Measurements from ENCODE around the gene SLC2A10.

Gene SLC2A10

GRCh38 chr20:46703435-46703834, 6.0 kb upstream of the SLC2A10 start:
- no peak for DNase-seq (ENCODE audit: low read depth)

- DNase-seq (ENCODE audit: low read depth) = peak; percentile 93
Measured at GRCh38 chr20:46704714-46705377, 4.6 kb upstream of the SLC2A10 start.

DNA sequence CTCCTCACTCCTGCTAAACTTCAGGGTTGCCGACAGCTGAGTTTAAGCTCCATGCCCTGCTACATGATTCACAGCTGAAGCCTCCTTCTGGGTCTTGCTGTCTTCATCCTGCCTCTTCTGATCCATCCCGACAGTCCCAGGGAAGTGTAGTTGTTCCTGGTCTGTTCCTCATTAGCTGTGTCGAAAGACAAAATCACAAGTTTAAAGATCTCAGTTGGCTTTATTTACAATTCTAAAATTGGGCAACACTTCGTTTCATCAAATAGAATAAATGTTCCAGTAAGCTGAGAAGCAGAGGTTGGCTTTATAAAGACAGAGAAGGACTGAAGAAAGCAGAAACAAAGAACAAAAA, 4.1 kb upstream of the SLC2A10 start:
- peak; percentile 98 for DNase-seq (ENCODE audit: low read depth)

- no peak for DNase-seq (ENCODE audit: low read depth)
Measured at GRCh38 chr20:46706242-46706641, 3.2 kb upstream of the SLC2A10 start.

GRCh38 chr20:46708172-46708860, 1.1 kb upstream of the SLC2A10 start:
- DNase-seq (ENCODE audit: low read depth) = no peak

- DNase-seq (ENCODE audit: low read depth) = no peak
Measured at GRCh38 chr20:46709055-46709458, 392 bp upstream of the SLC2A10 start.

DNA sequence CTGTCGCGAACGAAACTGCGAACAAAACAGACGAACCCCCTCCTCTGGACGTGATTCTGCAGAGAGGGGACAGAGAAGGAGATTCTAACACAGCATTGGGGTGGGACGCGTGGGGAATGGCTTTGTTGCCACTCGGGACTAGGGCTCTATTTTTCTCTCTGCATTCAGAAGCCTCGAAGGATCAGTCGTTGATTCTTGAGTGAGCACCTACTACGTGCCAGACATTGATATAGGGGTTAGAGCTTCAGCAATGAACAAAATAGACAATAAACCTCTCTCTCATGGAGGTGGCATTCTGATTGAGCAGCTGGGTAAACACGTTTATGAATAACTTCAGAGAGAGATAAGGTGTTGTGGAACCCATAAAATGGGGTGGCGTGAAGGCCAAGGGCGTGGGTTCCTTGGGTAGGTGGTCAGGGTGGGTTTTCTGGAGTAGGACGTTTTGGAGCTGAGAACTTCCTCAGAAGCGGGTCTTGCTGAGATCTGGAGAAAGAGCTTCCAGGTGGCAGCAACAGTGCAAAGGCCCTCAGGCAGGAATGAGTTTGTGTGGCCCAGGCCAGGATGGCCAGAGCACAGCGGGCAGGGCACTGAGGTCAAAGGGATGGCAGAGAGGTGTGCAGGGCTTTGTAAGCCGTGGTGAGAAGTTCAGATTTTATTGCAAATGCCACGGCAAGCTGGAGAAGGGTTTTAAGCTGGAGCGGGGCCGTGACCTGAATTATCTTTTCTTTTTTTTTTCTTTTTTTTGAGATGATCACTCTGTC, 884 bp downstream of the SLC2A10 start:
- no peak for DNase-seq (ENCODE audit: low read depth)

DNA sequence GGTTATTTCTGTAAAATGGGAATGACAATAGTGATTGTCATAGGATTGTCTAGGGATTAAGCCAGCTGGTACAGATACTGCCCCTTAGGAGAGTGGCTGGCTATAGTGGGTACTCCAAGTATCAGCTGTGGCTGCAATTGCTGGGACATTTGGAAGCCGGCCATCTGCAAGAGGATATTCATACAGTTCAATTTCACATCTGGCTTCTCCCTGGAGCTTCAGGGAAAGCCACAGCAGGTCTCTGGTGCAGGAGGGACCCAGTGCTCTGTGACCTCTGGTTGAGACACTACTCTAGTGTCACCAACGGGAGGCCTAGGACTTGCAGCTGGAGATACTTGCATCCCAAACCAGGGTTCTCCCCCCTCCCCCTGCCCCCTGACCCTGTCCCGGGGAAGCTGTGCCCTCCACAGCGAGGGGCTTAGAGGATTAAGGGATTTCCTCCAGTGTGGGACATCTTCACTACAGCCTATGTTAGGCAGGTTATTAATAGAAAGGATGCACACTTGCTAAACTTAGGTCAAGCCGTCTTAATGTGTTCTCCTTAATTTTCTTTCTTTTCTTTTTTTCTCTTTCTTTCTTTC, 2.7 kb downstream of the SLC2A10 start:
- no peak for DNase-seq (ENCODE audit: low read depth)

DNA sequence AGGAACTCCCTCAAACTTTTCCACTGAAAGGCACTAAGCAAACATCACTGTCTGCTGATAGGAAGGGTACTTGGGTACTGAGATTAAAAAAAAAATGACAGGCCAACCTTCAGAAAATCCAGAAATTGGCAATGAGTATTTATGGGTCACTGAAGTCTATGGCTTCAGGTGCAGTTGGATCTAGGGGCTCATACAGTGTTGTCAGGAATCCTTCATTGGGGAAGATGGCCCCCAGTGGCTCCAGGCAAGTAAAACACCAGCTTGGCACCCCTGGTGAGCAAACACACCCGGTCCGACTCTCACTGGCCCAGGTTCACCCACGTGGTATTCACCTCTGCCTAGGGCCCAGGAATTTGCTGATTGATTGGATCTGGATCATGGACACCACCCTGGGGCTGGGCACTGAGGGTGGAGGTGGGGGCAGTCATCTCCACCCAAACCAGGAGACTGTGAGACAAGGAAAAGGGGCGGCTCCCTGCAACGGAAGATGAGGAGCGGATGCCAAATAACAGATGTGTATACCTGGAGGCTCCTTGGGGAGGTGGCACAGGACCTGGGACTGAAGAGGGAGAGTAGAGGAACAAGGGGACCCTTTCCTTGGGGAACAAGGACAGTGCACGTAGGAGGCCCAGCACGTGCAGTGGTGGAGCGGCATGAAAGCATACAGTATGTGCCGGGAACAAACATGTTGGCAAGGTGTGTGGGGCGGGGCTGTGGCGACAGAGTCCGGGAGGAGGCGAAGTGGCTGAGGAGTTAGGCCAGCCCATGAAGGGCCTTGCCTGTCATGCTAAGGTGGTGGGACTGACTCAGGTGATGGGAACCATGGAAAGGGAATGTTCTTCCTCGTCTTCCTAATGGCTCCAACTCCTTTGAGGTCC, 4.7 kb downstream of the SLC2A10 start:
- DNase-seq (ENCODE audit: low read depth) = no peak

GRCh38 chr20:46715292-46715756, 5.9 kb downstream of the SLC2A10 start:
- peak; percentile 92 for DNase-seq (ENCODE audit: low read depth)

DNA sequence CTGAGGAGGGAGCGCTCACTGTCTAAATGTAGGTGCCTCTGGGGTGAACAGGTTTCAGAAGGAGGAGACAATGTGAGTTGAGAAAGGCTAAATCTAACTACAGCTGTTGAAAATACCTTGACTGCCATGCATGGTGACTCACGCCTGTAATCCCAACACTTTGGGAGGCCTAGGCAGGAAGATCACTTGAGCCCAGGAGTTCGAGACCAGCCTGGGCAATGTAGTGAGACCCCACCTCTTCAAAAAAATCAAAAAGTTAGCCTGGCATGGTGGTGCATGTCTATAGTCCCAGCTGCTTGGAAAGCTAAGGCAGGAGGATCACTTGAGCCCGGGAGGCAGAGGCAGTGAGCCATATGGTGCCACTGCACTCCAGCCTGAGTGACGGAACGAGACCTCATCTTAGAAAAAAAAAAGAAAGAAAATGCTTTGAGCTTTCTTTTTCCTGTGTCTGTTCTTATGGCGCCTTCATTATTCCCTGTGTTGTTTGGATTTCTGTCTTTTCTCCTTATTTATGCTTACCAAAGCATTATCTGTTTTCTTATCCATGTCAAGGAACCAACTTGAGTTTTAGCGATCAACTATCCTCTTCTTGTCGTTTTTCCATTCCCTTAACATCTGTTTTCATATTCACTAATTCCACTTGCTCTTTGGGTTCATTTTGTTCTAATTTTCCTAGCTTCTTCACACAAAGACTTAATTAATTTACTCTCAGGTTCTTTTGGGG, 8.5 kb downstream of the SLC2A10 start:
- DNase-seq (ENCODE audit: low read depth) = no peak

DNA sequence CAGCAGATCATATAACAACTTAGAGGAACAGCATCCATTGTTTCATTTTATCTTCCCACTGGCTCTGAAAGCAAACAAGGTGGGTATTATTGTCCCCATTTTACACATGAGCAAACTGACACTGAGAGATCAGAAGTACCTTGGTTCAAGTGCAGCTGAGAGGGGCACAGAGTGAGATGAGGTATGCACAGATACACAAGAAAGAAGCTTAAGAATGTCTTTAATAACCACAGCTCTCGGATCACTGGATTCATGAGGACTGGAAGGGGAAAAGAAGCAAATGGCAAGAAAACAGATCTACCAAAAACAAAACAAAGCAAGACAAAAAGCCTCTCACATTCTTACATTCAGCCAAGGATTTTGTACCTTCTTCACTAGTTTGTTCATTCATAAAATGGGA, 10.6 kb downstream of the SLC2A10 start:
- DNase-seq (ENCODE audit: low read depth) = no peak

DNA sequence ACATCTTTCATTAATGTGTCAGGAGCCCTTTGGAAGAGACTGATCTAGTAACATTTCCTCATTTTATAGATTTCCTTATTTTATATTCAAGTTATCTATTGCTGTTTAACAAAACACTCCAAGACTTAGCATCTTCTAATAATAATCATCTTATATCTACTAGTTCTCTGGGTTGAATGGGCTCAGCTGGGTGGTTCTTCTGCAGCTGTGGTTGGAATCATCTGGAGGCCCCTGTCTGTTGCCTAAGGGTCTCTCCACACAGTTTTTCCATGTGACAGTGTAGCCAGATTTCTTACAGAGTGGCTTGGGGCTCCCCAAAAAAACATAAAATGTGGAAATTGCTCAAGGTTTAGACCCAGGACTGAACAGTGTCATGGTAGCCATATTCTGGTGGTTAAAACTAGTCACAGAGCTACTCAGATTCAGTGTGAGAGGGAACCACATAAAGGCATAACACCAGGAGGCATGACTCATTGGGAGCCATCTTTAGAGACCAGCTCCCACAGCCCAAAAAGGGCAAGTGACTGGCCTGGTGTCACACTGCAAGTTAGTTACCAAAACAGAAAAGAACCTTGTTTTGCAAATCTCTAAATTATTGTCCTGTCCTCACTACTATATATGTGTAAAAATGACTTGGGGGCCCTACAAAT, 11.5 kb downstream of the SLC2A10 start:
- no peak for DNase-seq (ENCODE audit: low read depth)

- no peak for DNase-seq (ENCODE audit: low read depth)
Measured at GRCh38 chr20:46721476-46721875, 12.0 kb downstream of the SLC2A10 start.

DNA sequence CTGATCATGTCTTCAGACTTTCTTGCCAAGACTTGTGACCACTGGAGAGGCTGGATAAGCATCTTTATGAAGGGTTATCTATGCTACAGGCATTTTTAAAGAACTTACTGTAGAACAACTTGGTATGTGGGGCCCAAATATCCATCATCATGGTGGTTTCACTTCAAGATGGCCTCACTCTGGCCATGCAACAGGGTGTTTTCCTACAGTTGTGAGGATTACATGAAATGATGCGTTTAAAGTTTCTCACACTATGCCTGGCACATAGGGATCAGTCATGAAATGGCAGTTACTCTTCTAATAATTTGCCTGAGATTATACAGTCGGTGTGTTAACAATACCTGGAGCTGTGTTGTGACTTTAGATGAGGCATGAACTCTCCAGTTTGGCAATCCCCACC, 13.0 kb downstream of the SLC2A10 start:
- DNase-seq (ENCODE audit: low read depth) = no peak

DNA sequence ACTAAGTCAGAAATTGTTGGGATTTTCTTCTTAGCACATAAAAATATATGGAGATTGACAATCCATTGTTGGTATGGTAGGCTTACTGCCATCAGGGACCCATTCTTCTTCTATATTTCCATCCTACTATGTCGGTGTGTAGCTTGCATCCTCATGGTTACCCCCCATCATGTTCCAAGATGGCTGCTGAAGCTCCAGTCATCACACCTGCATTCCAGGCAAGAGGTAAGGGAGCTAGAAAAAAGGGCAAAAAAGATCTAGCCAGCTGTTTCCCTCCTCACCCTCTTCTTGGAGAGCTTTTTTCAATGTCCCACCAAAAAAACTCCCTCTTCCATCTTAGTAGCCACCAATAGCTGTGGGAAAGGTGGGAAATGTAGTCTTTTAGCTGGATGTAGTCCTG, 13.6 kb downstream of the SLC2A10 start:
- no peak for DNase-seq (ENCODE audit: low read depth)

GRCh38 chr20:46724343-46724959, 15.0 kb downstream of the SLC2A10 start:
- no peak for DNase-seq (ENCODE audit: low read depth)

DNA sequence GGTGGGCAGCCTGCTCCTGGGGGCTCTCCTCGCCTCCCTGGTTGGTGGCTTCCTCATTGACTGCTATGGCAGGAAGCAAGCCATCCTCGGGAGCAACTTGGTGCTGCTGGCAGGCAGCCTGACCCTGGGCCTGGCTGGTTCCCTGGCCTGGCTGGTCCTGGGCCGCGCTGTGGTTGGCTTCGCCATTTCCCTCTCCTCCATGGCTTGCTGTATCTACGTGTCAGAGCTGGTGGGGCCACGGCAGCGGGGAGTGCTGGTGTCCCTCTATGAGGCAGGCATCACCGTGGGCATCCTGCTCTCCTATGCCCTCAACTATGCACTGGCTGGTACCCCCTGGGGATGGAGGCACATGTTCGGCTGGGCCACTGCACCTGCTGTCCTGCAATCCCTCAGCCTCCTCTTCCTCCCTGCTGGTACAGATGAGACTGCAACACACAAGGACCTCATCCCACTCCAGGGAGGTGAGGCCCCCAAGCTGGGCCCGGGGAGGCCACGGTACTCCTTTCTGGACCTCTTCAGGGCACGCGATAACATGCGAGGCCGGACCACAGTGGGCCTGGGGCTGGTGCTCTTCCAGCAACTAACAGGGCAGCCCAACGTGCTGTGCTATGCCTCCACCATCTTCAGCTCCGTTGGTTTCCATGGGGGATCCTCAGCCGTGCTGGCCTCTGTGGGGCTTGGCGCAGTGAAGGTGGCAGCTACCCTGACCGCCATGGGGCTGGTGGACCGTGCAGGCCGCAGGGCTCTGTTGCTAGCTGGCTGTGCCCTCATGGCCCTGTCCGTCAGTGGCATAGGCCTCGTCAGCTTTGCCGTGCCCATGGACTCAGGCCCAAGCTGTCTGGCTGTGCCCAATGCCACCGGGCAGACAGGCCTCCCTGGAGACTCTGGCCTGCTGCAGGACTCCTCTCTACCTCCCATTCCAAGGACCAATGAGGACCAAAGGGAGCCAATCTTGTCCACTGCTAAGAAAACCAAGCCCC, 16.0 kb downstream of the SLC2A10 start:
- no peak for DNase-seq (ENCODE audit: low read depth)

DNA sequence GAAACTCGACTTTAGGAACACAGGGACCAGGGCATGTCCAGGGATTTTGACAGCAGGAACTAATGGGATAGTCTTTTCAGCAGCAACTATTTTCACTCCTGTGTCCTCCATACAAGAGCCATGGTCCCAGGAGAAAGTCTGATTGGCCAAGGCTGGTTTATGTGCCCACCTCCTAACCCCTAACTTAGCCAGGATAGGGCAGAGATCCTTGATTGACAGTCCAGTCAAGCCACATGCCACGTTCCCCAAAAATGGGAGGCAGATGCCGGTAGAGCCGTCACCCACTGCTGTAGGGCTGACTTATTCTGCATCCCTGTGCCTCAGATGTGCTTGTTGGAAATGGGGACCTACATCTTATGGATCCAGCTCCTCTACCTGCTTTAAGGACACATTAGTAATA, 22.3 kb downstream of the SLC2A10 start:
- no peak for DNase-seq (ENCODE audit: low read depth)
